GM18861 (cell line): Measurements from ENCODE around the gene LYSMD2.
"Not testable (repeated sequence)": the region's sequence is repeated elsewhere in the genome, so short reads cannot be mapped to it uniquely, and the experiment has no call there.

Experiments
- ATAC-seq: cut with Tn5 transposase; IDR thresholded peaks from one replicate; pipeline ENCODE4 v1.9.1; 2021; ENCODE audit not compliant: unreplicated experiment

The LYSMD2 gene

GRCh38 chr15:51737522-51738305 lies at the start of gene LYSMD2:
TSS of gene LYSMD2 (minus strand) at chr15:51737655. CDS start at chr15:51737622, 33 bp downstream.
- ATAC-seq, result peak; percentile 27

- not testable (repeated sequence) for ATAC-seq
These were observed 49.7 kb upstream of the LYSMD2 start for GRCh38 chr15:51787130-51787529.

- ATAC-seq, result no peak
These were observed 46.5 kb upstream of the LYSMD2 start for GRCh38 chr15:51783967-51784366.

GRCh38 chr15:51782357-51782896 lies 45.0 kb upstream of the LYSMD2 start:
- ATAC-seq, result no peak

GRCh38 chr15:51781506-51781905 lies 44.1 kb upstream of the LYSMD2 start:
- ATAC-seq, result no peak

GRCh38 chr15:51780636-51781035 lies 43.2 kb upstream of the LYSMD2 start:
- no peak for ATAC-seq

GRCh38 chr15:51776952-51777569 lies 39.6 kb upstream of the LYSMD2 start:
- peak; percentile 57 for ATAC-seq

- ATAC-seq, result peak; percentile 49
These were observed 38.7 kb upstream of the LYSMD2 start for GRCh38 chr15:51775967-51776816.

GRCh38 chr15:51774916-51775315 lies 37.5 kb upstream of the LYSMD2 start:
- no peak for ATAC-seq

- ATAC-seq, result no peak
These were observed 34.3 kb upstream of the LYSMD2 start for GRCh38 chr15:51771773-51772172.

GRCh38 chr15:51770902-51771301 lies 33.4 kb upstream of the LYSMD2 start:
- ATAC-seq, result no peak

- no peak for ATAC-seq
These were observed 30.6 kb upstream of the LYSMD2 start for GRCh38 chr15:51768018-51768417.

- no peak for ATAC-seq
These were observed 28.9 kb upstream of the LYSMD2 start for GRCh38 chr15:51766341-51766740.

- no peak for ATAC-seq
These were observed 28.3 kb upstream of the LYSMD2 start for GRCh38 chr15:51765751-51766150.

GRCh38 chr15:51760805-51761204 lies 23.4 kb upstream of the LYSMD2 start:
- no peak for ATAC-seq

- no peak for ATAC-seq
These were observed 22.2 kb upstream of the LYSMD2 start for GRCh38 chr15:51759557-51760070.

GRCh38 chr15:51758645-51759044 lies 21.2 kb upstream of the LYSMD2 start:
- ATAC-seq, result no peak

- ATAC-seq, result no peak
These were observed 20.0 kb upstream of the LYSMD2 start for GRCh38 chr15:51757450-51757849.

- no peak for ATAC-seq
These were observed 19.0 kb upstream of the LYSMD2 start for GRCh38 chr15:51756482-51756881.

- ATAC-seq, result no peak
These were observed 18.3 kb upstream of the LYSMD2 start for GRCh38 chr15:51755790-51756189.

GRCh38 chr15:51754267-51754666 lies 16.8 kb upstream of the LYSMD2 start:
- ATAC-seq, result no peak
